HEK293 (cell line): ENCODE measurements around the gene MCTS1.

Experiments
- CTCF ChIA-PET: fragments of 350-600 bp; formaldehyde crosslinking; extraction: SDS; loops from one replicate; lab custom pipeline; 2021; ENCODE audit warnings: antibody characterized with exemption; lab: Yijun Ruan, JAX
- POLR2A ChIA-PET: fragments of 300-600 bp; formaldehyde crosslinking; extraction: SDS; loops from one replicate; lab custom pipeline; 2020; ENCODE audit warnings: antibody characterized with exemption, inconsistent platforms; lab: Yijun Ruan, JAX
- H3K27ac ChIP-seq: fragments of 200-500 bp; sonication (Bioruptor generic); 2 replicates; pipeline ENCODE4 v1.5.1; 2014; ENCODE audit warnings: low read depth, low read length, control low read depth, inconsistent platforms; ENCODE audit errors: extremely low read depth
- H3K36me3 ChIP-seq, 2 experiments: fragments of 200-500 bp in 1 of 2; sonication (Bioruptor generic) in 1 of 2; 1 replicate in 1 of 2; 2 replicates in 1 of 2; pipeline ENCODE4 v1.5.1; 2014 to 2017; ENCODE audit warnings: inconsistent platforms in 2 of 2, low read length in 2 of 2; ENCODE audit not compliant: control insufficient read depth in 2 of 2, insufficient read depth in 1 of 2
- H3K4me1 ChIP-seq: fragments of 200-500 bp; sonication (Bioruptor generic); 2 replicates; pipeline ENCODE4 v1.5.1; 2014; ENCODE audit warnings: mild to moderate bottlenecking, low read length, inconsistent platforms; ENCODE audit not compliant: control insufficient read depth, insufficient read depth
- H3K4me3 ChIP-seq: 2 replicates; pipeline ENCODE4 v1.5.1; 2011; ENCODE audit warnings: low read depth, mild to moderate bottlenecking, control low read depth, low read length, moderate library complexity
- H3K9me3 ChIP-seq: fragments of 200-500 bp; sonication (Bioruptor generic); 2 replicates; pipeline ENCODE4 v1.5.1; 2014; ENCODE audit warnings: low read depth, low read length, inconsistent platforms; ENCODE audit not compliant: control insufficient read depth, insufficient read depth
- HOXA7 ChIP-seq: sonication (generic); formaldehyde crosslinking; IDR thresholded peaks from 2 replicates; pipeline ENCODE4 v1.8.1; 2022; ENCODE audit warnings: missing genetic modification reagents, borderline replicate concordance
- KLF1 ChIP-seq: fragments of 450-650 bp; formaldehyde crosslinking; IDR thresholded peaks from 2 replicates; pipeline ENCODE4 v1.5.1; 2016; ENCODE audit warnings: missing biosample characterization, missing genetic modification characterization
- SALL2 ChIP-seq: fragments of 450-650 bp; formaldehyde crosslinking; IDR thresholded peaks from 2 replicates; pipeline ENCODE4 v1.5.0; 2017; ENCODE audit warnings: missing biosample characterization, mild to moderate bottlenecking, missing genetic modification characterization, borderline replicate concordance
- WT1 ChIP-seq: fragments of 450-650 bp; formaldehyde crosslinking; IDR thresholded peaks from 2 replicates; pipeline ENCODE4 v1.5.1; 2016; ENCODE audit warnings: missing biosample characterization, missing genetic modification characterization
- ZNF140 ChIP-seq: fragments of 450-650 bp; formaldehyde crosslinking; IDR thresholded peaks from 2 replicates; pipeline ENCODE4 v1.5.1; 2016; ENCODE audit warnings: missing biosample characterization, missing genetic modification characterization
- ZNF155 ChIP-seq: fragments of 450-650 bp; formaldehyde crosslinking; IDR thresholded peaks from 2 replicates; pipeline ENCODE4 v1.5.1; 2016; ENCODE audit warnings: missing biosample characterization, missing genetic modification characterization
- ZNF174 ChIP-seq: fragments of 450-650 bp; formaldehyde crosslinking; IDR thresholded peaks from 2 replicates; pipeline ENCODE4 v1.5.0; 2017; ENCODE audit warnings: missing biosample characterization, mild to moderate bottlenecking, missing genetic modification characterization
- ZNF211 ChIP-seq: fragments of 450-650 bp; formaldehyde crosslinking; IDR thresholded peaks from 2 replicates; pipeline ENCODE4 v1.5.1; 2016; ENCODE audit warnings: low read depth, missing biosample characterization, missing genetic modification characterization
- ZNF23 ChIP-seq: fragments of 450-650 bp; formaldehyde crosslinking; IDR thresholded peaks from 2 replicates; pipeline ENCODE4 v1.5.1; 2016; ENCODE audit warnings: missing biosample characterization, missing genetic modification characterization, borderline replicate concordance
- ZNF335 ChIP-seq: fragments of 450-650 bp; formaldehyde crosslinking; conservative IDR thresholded peaks from 2 replicates; pipeline ENCODE4 v1.5.1; 2016; ENCODE audit warnings: missing biosample characterization, missing genetic modification characterization
- ZNF366 ChIP-seq: fragments of 450-650 bp; formaldehyde crosslinking; conservative IDR thresholded peaks from 2 replicates; pipeline ENCODE4 v1.5.1; 2016; ENCODE audit warnings: missing biosample characterization, missing genetic modification characterization
- ZNF391 ChIP-seq: fragments of 450-650 bp; formaldehyde crosslinking; IDR thresholded peaks from 2 replicates; pipeline ENCODE4 v1.5.1; 2016; ENCODE audit warnings: low read depth, missing biosample characterization, missing genetic modification characterization, borderline replicate concordance
- ZNF404 ChIP-seq: fragments of 450-650 bp; formaldehyde crosslinking; IDR thresholded peaks from 2 replicates; pipeline ENCODE4 v1.5.1; 2017; ENCODE audit warnings: missing biosample characterization, missing genetic modification characterization
- ZNF510 ChIP-seq: fragments of 450-650 bp; formaldehyde crosslinking; IDR thresholded peaks from 2 replicates; pipeline ENCODE4 v1.5.1; 2018; ENCODE audit warnings: mild to moderate bottlenecking, missing genetic modification characterization, missing biosample characterization; ENCODE audit not compliant: insufficient replicate concordance
- ZNF530 ChIP-seq: fragments of 450-650 bp; formaldehyde crosslinking; IDR thresholded peaks from 2 replicates; pipeline ENCODE4 v1.5.1; 2016; ENCODE audit warnings: low read depth, missing biosample characterization, missing genetic modification characterization
- ZNF571 ChIP-seq: fragments of 450-650 bp; formaldehyde crosslinking; IDR thresholded peaks from 2 replicates; pipeline ENCODE4 v1.5.0; 2017; ENCODE audit warnings: missing biosample characterization, missing genetic modification characterization
- ZNF626 ChIP-seq: fragments of 450-650 bp; sonication (Bioruptor Pico); formaldehyde crosslinking; IDR thresholded peaks from 2 replicates; pipeline ENCODE4 v1.5.1; 2018; ENCODE audit warnings: missing biosample characterization, missing genetic modification characterization, inconsistent platforms
- ZNF660 ChIP-seq: fragments of 450-650 bp; IDR thresholded peaks from 2 replicates; pipeline ENCODE4 v1.5.1; 2018; ENCODE audit warnings: missing biosample characterization, mild to moderate bottlenecking, missing genetic modification characterization
- ZNF670 ChIP-seq: fragments of 450-650 bp; formaldehyde crosslinking; IDR thresholded peaks from 2 replicates; pipeline ENCODE4 v1.5.1; 2016; ENCODE audit warnings: missing biosample characterization, missing genetic modification characterization, low read depth
- ZNF707 ChIP-seq: fragments of 450-650 bp; formaldehyde crosslinking; IDR thresholded peaks from 2 replicates; pipeline ENCODE4 v1.5.1; 2016; ENCODE audit warnings: missing biosample characterization, missing genetic modification characterization
- ZNF76 ChIP-seq: fragments of 450-650 bp; formaldehyde crosslinking; IDR thresholded peaks from 2 replicates; pipeline ENCODE4; 2016; ENCODE audit warnings: low read depth, missing biosample characterization, missing genetic modification characterization, borderline replicate concordance
- TF ChIP-seq, protein P1 (sequence below): fragments of 450-650 bp; formaldehyde crosslinking; IDR thresholded peaks from 2 replicates; pipeline ENCODE4 v1.5.1; 2017; ENCODE audit warnings: missing biosample characterization, missing genetic modification characterization
- TF ChIP-seq, protein P2 (sequence below): fragments of 450-650 bp; formaldehyde crosslinking; IDR thresholded peaks from 2 replicates; pipeline ENCODE4 v1.5.1; 2016; ENCODE audit warnings: missing biosample characterization, missing genetic modification characterization
- TF ChIP-seq, protein P3 (sequence below): fragments of 450-650 bp; formaldehyde crosslinking; IDR thresholded peaks from 2 replicates; pipeline ENCODE4 v1.5.1; 2016; ENCODE audit warnings: missing biosample characterization, missing genetic modification characterization
- TF ChIP-seq, protein P4 (sequence below): fragments of 450-650 bp; formaldehyde crosslinking; IDR thresholded peaks from 2 replicates; pipeline ENCODE4 v1.5.1; 2016; ENCODE audit warnings: missing biosample characterization, missing genetic modification characterization
- TF ChIP-seq, protein P5 (sequence below): fragments of 450-650 bp; formaldehyde crosslinking; IDR thresholded peaks from 2 replicates; pipeline ENCODE4; 2016; ENCODE audit warnings: missing biosample characterization, missing genetic modification characterization
- TF ChIP-seq, protein P6 (sequence below): fragments of 450-650 bp; formaldehyde crosslinking; IDR thresholded peaks from 2 replicates; pipeline ENCODE4 v1.5.1; 2016; ENCODE audit warnings: missing biosample characterization, missing genetic modification characterization
- TF ChIP-seq, protein P7 (sequence below): fragments of 450-650 bp; formaldehyde crosslinking; IDR thresholded peaks from 2 replicates; pipeline ENCODE4 v1.5.1; 2017; ENCODE audit warnings: missing biosample characterization, missing genetic modification characterization

The MCTS1 gene

DNA sequence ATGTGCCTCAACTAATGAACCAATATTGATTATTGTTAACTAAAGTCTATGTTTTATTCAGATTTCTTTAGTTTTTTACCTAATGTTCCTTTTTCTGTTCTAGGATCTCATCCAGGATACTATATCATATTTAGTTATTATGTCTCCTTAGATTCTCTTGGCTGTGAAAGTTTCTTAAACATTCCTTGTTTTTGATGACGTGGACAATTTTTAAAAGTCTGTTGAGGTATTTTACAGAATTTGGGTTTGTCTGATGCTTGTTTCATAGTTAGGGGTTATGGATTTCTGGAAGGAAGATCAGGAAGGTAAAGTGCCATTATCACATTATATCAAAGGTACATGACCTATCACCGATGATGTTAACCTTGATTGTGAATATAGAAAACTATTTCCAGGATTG lies 18.2 kb upstream of the MCTS1 start:
- CTCF ChIA-PET = no interaction called here

DNA sequence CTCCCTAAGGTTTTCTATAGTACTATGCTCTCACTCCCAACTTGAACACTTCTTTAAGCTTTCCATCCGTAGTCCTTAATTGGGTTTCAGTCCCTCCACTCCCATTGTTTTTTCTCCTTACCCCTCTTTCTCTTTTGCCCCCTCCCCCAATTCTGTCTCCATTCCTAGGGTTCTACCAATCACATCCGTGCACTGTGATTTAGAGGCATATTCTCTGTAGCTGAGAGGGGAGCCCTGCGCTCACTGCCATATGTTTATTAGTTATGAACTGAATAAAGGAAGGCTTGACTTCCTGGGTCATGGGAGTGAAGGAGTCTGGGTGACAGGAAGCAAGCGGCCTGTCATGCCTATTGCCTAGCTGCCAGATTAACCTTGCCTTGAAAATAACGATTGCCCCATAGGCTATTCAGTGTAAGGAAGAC lies 471 bp downstream of the MCTS1 start:
- H3K9me3 ChIP-seq = no peaks in the 10 kb centered on the region
- ChIA-PET POLR2A (interaction anchor here (0.7 to 2.6 kb wide), 10 partner anchors 23 to 126 kb away, joined by 3 to 37 read pairs (median 4); partner anchors contain the start of genes C1GALT1C1 and CUL4B), CTCF (interaction anchor here (0.6 to 1.2 kb wide), 2 partner anchors 53 to 223 kb away, joined by 4 read pairs; no protein-coding TSS in a partner anchor)
- H3K36me3 ChIP-seq = peaks cover 3 to 20% of the 10 kb centered on the region in 2 experiments
- H3K4me1 ChIP-seq = no peaks in the 10 kb centered on the region; the same call in 1 of the 2 replicates
- H3K4me3 ChIP-seq = peak overlapping the region; percentile 54
- H3K27ac ChIP-seq = peak overlapping the region; percentile 62
- TF ChIP-seq ZNF510 (tag by site-specific recombination) (no peak), WT1 (0 out of 2 replicates have a peak, but pooled peaks have one; percentile 24), ZNF670 (tag by site-specific recombination) (no peak), ZNF140 (tag by site-specific recombination) (no peak), ZNF571 (tag by site-specific recombination) (no peak), ZNF660 (tag by site-specific recombination) (no peak), SALL2 (tag by site-specific recombination) (no peak), ZNF391 (tag by site-specific recombination) (no peak), ZNF76 (tag by site-specific recombination) (peak; percentile 75)
- TF ChIP-seq, protein P1, sequence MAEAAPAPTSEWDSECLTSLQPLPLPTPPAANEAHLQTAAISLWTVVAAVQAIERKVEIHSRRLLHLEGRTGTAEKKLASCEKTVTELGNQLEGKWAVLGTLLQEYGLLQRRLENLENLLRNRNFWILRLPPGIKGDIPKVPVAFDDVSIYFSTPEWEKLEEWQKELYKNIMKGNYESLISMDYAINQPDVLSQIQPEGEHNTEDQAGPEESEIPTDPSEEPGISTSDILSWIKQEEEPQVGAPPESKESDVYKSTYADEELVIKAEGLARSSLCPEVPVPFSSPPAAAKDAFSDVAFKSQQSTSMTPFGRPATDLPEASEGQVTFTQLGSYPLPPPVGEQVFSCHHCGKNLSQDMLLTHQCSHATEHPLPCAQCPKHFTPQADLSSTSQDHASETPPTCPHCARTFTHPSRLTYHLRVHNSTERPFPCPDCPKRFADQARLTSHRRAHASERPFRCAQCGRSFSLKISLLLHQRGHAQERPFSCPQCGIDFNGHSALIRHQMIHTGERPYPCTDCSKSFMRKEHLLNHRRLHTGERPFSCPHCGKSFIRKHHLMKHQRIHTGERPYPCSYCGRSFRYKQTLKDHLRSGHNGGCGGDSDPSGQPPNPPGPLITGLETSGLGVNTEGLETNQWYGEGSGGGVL (tag by site-specific recombination) = no peak; the same call in 1 of the 2 replicates
- TF ChIP-seq, protein P2, sequence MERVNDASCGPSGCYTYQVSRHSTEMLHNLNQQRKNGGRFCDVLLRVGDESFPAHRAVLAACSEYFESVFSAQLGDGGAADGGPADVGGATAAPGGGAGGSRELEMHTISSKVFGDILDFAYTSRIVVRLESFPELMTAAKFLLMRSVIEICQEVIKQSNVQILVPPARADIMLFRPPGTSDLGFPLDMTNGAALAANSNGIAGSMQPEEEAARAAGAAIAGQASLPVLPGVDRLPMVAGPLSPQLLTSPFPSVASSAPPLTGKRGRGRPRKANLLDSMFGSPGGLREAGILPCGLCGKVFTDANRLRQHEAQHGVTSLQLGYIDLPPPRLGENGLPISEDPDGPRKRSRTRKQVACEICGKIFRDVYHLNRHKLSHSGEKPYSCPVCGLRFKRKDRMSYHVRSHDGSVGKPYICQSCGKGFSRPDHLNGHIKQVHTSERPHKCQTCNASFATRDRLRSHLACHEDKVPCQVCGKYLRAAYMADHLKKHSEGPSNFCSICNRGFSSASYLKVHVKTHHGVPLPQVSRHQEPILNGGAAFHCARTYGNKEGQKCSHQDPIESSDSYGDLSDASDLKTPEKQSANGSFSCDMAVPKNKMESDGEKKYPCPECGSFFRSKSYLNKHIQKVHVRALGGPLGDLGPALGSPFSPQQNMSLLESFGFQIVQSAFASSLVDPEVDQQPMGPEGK (tag by site-specific recombination) = no peak

More for the DNA sequence above, 18.2 kb upstream of the MCTS1 start:
- no peak for TF ChIP-seq ZNF174
- no peak for TF ChIP-seq ZNF530
- TF ChIP-seq, protein P3, sequence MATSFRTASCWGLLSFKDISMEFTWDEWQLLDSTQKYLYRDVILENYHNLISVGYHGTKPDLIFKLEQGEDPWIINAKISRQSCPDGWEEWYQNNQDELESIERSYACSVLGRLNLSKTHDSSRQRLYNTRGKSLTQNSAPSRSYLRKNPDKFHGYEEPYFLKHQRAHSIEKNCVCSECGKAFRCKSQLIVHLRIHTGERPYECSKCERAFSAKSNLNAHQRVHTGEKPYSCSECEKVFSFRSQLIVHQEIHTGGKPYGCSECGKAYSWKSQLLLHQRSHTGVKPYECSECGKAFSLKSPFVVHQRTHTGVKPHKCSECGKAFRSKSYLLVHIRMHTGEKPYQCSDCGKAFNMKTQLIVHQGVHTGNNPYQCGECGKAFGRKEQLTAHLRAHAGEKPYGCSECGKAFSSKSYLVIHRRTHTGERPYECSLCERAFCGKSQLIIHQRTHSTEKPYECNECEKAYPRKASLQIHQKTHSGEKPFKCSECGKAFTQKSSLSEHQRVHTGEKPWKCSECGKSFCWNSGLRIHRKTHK (tag by site-specific recombination) = no peak
- TF ChIP-seq, protein P4, sequence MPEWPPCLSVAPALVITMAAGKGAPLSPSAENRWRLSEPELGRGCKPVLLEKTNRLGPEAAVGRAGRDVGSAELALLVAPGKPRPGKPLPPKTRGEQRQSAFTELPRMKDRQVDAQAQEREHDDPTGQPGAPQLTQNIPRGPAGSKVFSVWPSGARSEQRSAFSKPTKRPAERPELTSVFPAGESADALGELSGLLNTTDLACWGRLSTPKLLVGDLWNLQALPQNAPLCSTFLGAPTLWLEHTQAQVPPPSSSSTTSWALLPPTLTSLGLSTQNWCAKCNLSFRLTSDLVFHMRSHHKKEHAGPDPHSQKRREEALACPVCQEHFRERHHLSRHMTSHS (tag by site-specific recombination) = no peak
- TF ChIP-seq HOXA7 (CRISPR knock-in tag) = no peak
- TF ChIP-seq, protein P5, sequence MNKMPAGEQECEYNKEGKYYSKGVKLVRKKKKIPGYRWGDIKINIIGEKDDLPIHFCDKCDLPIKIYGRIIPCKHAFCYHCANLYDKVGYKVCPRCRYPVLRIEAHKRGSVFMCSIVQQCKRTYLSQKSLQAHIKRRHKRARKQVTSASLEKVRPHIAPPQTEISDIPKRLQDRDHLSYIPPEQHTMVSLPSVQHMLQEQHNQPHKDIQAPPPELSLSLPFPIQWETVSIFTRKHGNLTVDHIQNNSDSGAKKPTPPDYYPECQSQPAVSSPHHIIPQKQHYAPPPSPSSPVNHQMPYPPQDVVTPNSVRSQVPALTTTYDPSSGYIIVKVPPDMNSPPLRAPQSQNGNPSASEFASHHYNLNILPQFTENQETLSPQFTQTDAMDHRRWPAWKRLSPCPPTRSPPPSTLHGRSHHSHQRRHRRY (tag by site-specific recombination) = no peak
- no peak for TF ChIP-seq ZNF626
- no peak for TF ChIP-seq ZNF211 (tag by site-specific recombination)
- no peak for TF ChIP-seq ZNF335 (tag by site-specific recombination)
- TF ChIP-seq ZNF707 (tag by site-specific recombination) = no peak
- no peak for TF ChIP-seq ZNF366 (tag by site-specific recombination)
- TF ChIP-seq ZNF404 (tag by site-specific recombination) = no peak
- TF ChIP-seq KLF1 (tag by site-specific recombination) = no peak
- TF ChIP-seq, protein P6, sequence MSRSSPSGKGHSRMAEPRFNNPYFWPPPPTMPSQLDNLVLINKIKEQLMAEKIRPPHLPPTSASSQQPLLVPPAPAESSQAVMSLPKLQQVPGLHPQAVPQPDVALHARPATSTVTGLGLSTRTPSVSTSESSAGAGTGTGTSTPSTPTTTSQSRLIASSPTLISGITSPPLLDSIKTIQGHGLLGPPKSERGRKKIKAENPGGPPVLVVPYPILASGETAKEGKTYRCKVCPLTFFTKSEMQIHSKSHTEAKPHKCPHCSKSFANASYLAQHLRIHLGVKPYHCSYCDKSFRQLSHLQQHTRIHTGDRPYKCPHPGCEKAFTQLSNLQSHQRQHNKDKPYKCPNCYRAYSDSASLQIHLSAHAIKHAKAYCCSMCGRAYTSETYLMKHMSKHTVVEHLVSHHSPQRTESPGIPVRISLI (tag by site-specific recombination) = no peak
- no peak for TF ChIP-seq ZNF23
- TF ChIP-seq, protein P7, sequence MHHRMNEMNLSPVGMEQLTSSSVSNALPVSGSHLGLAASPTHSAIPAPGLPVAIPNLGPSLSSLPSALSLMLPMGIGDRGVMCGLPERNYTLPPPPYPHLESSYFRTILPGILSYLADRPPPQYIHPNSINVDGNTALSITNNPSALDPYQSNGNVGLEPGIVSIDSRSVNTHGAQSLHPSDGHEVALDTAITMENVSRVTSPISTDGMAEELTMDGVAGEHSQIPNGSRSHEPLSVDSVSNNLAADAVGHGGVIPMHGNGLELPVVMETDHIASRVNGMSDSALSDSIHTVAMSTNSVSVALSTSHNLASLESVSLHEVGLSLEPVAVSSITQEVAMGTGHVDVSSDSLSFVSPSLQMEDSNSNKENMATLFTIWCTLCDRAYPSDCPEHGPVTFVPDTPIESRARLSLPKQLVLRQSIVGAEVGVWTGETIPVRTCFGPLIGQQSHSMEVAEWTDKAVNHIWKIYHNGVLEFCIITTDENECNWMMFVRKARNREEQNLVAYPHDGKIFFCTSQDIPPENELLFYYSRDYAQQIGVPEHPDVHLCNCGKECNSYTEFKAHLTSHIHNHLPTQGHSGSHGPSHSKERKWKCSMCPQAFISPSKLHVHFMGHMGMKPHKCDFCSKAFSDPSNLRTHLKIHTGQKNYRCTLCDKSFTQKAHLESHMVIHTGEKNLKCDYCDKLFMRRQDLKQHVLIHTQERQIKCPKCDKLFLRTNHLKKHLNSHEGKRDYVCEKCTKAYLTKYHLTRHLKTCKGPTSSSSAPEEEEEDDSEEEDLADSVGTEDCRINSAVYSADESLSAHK (tag by site-specific recombination) = no peak
- no peak for TF ChIP-seq ZNF155
- POLR2A ChIA-PET = no interaction called here
- Histone ChIP-seq H3K9me3 (no peaks in the 10 kb centered on the region), H3K27ac (no peak overlapping the region), H3K4me1 (no peaks in the 10 kb centered on the region), H3K4me3 (no peak overlapping the region), H3K36me3 (no peaks in the 10 kb centered on the region)
